ENCODE results near the gene ENTPD2.

DNA sequence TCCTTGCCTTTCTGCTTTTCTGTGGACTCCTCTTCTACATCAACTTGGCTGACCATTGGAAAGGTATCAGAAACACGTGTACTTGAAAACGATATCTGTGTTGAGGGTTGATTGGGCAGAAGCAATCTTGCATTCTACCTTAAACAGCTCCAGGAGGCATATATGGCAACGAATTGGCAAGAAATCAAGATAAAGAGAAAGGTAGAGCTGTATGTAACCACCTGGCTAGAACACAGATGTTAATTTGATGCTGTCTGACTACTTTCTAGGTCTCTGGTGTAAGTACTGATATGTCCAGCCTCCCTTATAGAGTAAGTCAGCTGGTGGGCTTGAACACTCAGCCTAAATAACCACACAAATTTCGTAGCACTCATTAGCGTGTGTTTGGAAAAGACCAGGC, 34.3 kb upstream of the ENTPD2 start:
- TF ChIP-seq, protein P1, sequence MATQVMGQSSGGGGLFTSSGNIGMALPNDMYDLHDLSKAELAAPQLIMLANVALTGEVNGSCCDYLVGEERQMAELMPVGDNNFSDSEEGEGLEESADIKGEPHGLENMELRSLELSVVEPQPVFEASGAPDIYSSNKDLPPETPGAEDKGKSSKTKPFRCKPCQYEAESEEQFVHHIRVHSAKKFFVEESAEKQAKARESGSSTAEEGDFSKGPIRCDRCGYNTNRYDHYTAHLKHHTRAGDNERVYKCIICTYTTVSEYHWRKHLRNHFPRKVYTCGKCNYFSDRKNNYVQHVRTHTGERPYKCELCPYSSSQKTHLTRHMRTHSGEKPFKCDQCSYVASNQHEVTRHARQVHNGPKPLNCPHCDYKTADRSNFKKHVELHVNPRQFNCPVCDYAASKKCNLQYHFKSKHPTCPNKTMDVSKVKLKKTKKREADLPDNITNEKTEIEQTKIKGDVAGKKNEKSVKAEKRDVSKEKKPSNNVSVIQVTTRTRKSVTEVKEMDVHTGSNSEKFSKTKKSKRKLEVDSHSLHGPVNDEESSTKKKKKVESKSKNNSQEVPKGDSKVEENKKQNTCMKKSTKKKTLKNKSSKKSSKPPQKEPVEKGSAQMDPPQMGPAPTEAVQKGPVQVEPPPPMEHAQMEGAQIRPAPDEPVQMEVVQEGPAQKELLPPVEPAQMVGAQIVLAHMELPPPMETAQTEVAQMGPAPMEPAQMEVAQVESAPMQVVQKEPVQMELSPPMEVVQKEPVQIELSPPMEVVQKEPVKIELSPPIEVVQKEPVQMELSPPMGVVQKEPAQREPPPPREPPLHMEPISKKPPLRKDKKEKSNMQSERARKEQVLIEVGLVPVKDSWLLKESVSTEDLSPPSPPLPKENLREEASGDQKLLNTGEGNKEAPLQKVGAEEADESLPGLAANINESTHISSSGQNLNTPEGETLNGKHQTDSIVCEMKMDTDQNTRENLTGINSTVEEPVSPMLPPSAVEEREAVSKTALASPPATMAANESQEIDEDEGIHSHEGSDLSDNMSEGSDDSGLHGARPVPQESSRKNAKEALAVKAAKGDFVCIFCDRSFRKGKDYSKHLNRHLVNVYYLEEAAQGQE (IDR thresholded peaks at IDR 0.05) = no peak
- TF ChIP-seq, protein P2, sequence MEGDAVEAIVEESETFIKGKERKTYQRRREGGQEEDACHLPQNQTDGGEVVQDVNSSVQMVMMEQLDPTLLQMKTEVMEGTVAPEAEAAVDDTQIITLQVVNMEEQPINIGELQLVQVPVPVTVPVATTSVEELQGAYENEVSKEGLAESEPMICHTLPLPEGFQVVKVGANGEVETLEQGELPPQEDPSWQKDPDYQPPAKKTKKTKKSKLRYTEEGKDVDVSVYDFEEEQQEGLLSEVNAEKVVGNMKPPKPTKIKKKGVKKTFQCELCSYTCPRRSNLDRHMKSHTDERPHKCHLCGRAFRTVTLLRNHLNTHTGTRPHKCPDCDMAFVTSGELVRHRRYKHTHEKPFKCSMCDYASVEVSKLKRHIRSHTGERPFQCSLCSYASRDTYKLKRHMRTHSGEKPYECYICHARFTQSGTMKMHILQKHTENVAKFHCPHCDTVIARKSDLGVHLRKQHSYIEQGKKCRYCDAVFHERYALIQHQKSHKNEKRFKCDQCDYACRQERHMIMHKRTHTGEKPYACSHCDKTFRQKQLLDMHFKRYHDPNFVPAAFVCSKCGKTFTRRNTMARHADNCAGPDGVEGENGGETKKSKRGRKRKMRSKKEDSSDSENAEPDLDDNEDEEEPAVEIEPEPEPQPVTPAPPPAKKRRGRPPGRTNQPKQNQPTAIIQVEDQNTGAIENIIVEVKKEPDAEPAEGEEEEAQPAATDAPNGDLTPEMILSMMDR (IDR thresholded peaks at IDR 0.05; ENCODE audit: low read depth, low read length, missing input control) = no peak
- TF ChIP-seq, protein P3, sequence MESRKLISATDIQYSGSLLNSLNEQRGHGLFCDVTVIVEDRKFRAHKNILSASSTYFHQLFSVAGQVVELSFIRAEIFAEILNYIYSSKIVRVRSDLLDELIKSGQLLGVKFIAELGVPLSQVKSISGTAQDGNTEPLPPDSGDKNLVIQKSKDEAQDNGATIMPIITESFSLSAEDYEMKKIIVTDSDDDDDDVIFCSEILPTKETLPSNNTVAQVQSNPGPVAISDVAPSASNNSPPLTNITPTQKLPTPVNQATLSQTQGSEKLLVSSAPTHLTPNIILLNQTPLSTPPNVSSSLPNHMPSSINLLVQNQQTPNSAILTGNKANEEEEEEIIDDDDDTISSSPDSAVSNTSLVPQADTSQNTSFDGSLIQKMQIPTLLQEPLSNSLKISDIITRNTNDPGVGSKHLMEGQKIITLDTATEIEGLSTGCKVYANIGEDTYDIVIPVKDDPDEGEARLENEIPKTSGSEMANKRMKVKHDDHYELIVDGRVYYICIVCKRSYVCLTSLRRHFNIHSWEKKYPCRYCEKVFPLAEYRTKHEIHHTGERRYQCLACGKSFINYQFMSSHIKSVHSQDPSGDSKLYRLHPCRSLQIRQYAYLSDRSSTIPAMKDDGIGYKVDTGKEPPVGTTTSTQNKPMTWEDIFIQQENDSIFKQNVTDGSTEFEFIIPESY (IDR thresholded peaks at IDR 0.05) = no peak
- TF ChIP-seq RAD21 (IDR thresholded peaks at IDR 0.05) = no peak
- TF ChIP-seq, protein P4, sequence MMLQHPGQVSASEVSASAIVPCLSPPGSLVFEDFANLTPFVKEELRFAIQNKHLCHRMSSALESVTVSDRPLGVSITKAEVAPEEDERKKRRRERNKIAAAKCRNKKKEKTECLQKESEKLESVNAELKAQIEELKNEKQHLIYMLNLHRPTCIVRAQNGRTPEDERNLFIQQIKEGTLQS (IDR thresholded peaks at IDR 0.05) = no peak
- no peak for TF ChIP-seq YY1 (IDR thresholded peaks at IDR 0.05)
- no peak for TF ChIP-seq GABPA (IDR thresholded peaks at IDR 0.05 in 1 of 2, conservative IDR thresholded peaks at IDR 0.05 in 1 of 2)
- no peak for TF ChIP-seq EGR1 (IDR thresholded peaks at IDR 0.05; ENCODE audit: low read depth in 2 of 2)
